HG03469 (cell line): ENCODE data around the gene FERMT1.
"Not testable (repeated sequence)": the region's sequence is repeated elsewhere in the genome, so short reads cannot be mapped to it uniquely, and the experiment has no call there.

ENCODE experiments used
- ATAC-seq: cut with Tn5 transposase; IDR thresholded peaks from one replicate; pipeline ENCODE4 v1.9.1; 2021; ENCODE audit warnings: mild to moderate bottlenecking, moderate library complexity, moderate number of reproducible peaks; ENCODE audit not compliant: unreplicated experiment

The FERMT1 gene

GRCh38 chr20:6120491-6120988 is 2.3 kb downstream of the FERMT1 start:
- no peak for ATAC-seq

- ATAC-seq: no peak
Measured at GRCh38 chr20:6116758-6117157, 6.1 kb downstream of the FERMT1 start.

- ATAC-seq: no peak
Measured at GRCh38 chr20:6115221-6115895, 7.5 kb downstream of the FERMT1 start.

DNA sequence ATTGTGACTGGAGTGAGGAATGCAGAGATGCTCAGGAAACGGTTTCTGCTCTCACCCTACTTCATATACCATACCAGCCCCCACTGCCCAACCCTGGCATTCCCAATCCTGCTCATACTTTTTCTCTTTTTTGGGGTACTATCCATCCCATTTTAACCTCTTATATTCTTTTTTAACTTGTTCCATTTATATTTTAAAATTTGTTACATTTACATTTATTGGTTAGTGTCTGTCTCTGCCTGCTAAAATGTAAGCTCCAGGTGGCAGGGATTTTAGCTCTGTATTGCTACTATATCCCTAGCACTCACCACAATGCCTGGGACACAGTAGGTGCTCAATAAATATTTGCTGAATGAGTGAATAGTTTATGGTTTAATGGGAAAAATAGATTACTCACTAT is 8.1 kb downstream of the FERMT1 start:
- ATAC-seq: no peak

GRCh38 chr20:6113951-6114350 is 8.9 kb downstream of the FERMT1 start:
- ATAC-seq: no peak

DNA sequence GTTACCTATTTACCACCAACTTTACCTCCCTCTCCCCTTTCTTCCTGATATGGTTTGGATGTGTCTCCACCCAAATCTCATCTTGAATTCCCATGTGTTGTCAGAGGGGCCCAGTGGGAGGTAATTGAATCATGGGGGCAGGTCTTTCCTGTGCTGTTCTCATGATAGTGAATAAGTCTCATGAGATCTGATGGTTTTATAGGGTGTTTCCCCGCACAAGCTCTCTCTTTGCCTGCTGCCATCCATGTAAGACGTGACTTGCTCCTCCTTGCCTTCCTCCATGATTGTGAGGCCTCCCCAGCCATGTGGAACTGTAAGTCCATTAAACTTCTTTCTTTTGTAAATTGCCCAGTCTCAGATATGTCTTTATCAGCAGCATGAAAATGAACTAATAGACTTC is 9.9 kb downstream of the FERMT1 start:
- not testable (repeated sequence) for ATAC-seq

GRCh38 chr20:6108330-6108729 is 14.5 kb downstream of the FERMT1 start:
- no peak for ATAC-seq

DNA sequence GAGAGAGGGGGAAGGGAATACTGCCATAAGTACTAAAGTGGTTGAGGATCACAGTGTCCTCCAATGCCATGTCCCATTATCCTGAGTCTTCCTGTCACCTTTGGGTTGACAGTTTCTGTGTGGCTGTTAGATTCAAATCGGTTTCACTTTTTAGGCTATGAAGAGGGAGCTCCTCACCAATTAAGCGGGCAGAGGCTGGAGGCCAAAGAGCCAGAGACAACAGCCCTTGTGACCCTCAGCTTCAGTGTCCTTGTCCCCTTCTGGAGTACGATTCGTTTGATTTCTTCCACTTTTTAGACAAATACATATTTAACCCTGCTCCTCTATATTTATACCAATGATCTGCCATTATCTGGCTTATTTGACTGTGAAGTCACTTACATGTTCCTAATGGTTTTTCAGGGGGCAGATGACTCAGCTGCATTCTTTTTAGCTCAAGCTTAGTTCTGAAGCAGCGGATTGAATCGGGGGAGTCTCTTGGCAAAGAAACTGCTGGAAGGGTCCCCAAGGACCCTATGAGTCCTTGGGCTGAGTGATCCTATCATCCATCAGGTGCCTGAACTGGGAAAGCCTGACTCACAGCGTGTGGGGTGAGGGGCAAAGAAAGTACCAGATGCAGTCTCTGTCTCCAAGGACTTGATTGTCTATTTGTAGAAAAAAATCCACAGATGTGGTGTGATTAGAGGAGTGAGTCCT is 18.2 kb downstream of the FERMT1 start:
- no peak for ATAC-seq

DNA sequence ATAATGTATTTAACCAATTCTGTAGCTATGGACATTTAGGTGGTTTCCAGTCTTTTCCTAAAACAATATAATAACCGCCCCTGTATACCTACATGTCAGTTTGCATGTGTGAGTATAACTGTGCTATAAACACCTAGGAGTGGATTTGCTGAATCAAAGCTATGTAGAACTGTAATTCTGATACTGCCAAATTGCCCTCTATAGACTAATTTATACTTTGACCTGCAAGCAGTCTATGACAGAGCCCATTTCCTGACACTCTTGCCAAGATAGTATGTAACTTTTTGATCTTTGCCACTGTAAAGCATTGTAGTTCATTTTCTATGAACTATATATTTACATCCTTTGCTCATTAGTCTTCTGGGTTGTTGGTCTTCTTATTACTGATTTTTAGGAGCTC is 19.5 kb downstream of the FERMT1 start:
- no peak for ATAC-seq

DNA sequence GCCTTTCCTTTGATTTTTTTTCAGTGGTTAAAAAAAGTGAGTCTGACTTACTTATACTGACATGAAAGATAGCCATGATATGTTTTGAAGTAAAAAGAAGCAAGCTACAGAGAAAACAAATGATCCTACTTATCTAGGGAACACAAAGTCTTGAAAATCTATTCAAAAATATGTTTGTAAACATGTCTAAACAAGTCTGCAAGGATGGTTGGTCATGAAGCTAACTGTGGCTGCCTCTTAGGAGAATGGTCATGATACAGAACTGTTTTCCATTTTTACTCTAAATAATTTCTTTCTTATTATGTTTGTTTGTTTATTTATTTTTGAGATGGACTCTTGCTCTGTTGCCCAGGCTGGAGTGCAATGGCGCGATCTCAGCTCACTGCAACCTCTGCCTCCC is 21.5 kb downstream of the FERMT1 start:
- ATAC-seq: no peak

DNA sequence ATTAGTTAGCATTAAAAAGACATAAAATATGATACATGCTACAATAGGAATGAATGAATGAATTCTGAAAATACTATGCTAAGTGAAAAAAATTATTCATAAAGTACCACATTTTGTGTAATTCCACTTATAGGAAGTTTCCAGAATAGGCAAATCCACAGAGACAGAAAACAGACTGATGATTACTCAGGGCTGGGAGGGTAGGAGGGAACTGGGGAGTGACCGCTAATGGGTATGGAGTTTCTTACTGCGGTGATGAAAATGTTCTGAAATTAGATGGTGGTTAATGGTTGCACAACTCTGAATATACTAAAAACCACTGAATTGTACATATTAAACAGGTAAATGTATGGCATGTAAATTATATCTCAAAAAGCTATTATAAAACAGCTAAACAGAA is 22.6 kb downstream of the FERMT1 start:
- no peak for ATAC-seq

DNA sequence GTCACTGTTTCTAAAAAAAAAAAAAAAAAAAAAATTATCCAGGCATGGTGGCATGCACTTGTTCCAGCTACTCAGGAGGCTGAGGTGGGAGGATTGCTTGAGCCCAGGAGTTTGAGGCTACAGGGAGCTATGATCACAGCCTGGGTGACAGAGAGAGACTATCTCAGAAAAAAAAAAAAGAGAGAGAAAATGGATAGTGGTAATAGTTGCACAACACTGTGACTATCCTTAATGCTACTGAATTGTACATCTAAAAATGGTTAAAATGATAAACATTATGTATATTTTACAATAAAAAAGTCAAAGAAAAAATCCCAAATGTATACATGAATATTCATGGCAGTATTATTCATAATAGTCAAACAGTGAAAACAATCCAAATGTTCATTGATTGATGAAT is 23.0 kb downstream of the FERMT1 start:
- ATAC-seq: no peak

- ATAC-seq: no peak
Measured at GRCh38 chr20:6095409-6095808, 27.4 kb downstream of the FERMT1 start.

DNA sequence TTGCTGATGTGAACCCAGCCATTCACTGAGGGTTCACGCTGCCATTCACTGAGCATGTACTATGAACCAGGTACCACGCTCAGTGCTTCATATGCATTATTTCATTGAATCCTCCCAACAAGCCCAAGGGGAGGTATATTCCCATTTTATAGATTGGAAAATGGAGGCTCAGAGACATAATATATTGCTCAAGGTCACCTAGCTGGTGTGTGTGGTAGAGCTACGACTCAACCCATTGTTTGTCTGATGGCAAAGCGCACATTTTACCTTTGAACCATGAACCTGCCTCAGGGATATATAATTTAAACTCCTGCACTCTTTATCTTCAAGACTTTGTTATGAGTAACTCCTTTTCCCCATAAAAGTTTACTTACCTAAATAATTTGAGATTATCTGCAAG is 28.3 kb downstream of the FERMT1 start:
- ATAC-seq: no peak

GRCh38 chr20:6094063-6094462 is 28.8 kb downstream of the FERMT1 start:
- no peak for ATAC-seq

- no peak for ATAC-seq
Measured at GRCh38 chr20:6091661-6092060, 31.2 kb downstream of the FERMT1 start.

DNA sequence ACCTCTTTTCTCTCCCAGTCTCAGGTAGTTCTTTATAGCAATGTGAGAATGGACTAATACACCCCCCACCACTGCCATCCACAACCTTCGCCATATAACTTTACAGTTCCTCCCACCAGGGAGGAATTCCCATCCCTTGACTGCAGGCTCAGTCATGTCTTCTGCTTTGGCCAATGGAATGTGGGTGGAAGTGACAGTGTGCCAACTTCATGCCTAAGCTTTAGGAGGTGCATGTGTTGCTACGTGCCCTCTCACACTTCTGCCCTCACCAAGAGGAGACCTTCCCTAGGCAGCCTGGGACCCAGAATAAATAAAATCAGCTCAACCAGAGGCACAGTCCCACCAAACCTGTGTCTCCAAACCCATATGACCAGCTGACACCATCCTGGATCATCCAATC is 36.0 kb downstream of the FERMT1 start:
- ATAC-seq: no peak

DNA sequence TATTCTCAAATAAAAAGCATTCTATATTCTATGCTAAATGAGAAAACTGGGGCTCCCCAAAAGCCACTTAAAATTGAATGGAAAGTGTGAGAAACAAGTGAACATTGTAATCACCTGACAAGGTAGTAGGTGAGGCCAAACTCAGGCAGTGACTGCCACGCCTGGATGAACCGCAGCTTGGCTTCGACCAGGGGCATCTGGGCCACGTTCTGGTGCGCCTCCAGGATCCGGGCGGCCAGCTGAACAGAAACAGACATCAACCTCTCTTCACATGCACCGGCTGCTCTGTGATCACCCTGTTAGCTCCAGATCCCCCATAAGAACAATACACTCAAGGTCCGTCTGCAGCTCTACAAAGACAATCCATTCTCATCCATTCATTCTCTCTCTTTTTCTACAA is 38.9 kb downstream of the FERMT1 start:
- ATAC-seq: no peak

DNA sequence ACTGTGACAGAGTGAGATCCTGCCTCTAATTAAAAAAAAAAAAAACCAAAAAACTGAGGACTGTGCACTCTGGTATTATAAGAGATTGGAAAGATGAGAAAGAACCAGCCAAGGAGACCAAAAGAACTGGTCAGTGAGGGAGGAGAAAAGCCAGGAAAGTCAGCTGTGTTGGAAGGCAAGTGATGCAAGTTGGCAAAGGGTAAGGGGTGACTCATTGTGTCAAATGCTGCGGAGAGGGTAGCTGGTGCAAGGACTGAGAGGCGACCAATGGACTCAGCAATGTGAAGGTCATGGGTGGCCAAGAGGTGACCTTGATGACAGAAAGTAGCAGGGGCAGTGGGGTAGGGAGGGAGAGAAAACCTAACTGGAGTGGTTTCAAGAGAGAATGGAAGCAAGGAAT is 41.6 kb downstream of the FERMT1 start:
- no peak for ATAC-seq

GRCh38 chr20:6079016-6079415 is 43.8 kb downstream of the FERMT1 start:
- ATAC-seq: no peak

DNA sequence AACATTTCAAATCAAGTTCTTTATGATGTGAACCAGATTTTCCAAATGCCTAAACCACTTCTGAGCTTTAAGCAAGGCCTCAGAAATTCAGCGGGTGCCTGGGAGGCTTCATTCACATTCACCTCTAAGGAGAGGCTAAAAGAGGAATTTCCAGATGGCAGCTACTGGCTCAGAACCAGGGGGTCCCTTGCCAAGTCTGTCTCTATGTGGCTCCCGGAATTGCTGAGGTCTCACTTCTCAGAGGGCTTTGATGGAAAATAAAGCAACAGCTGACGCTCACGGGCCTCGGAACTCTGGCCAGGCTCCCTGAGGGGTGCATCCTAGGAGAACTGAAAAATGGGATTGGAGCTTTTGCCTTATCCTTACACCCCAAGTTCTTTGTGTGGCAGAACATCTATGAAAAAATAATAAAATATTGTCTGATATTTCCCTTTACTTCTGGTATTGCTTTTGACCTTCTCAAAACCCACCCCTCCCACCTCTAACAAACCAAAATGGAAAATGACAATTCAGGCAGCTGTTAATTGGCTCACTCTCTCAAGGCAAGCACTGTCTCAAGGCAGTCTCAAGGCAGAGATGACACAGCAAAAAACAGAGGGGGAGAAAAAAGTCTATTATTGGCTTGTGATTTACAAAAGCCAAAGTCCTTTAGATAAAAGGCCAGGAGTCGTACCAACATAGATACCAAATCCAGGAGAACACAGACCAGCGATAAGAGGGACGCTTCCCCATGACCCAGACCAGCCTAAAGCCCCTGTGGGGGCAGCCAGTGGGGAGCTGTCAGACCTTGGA is 47.2 kb downstream of the FERMT1 start:
- ATAC-seq: no peak

DNA sequence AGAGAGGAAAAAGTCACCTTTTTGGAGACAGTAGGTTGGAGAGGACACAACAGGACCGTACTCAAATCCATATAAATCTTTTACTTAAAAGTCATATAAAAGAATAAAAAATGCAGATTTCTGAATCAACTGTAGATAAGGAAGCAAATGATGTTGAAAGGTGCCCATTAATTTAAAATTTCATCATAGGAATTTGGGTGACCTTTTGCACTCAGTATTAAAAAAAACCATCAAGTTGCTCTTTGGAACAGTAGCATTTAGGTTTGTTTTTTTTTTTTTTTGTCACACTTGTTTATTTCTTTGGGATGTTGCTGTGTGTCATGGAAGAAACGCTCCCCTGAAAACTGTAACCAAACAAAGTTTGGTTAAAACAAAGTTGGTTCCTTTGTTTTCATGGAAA is 48.0 kb downstream of the FERMT1 start:
- no peak for ATAC-seq
